ENCODE data around the gene CPEB1. TPM values are rescaled to one million over a fixed set of nuclear protein-coding genes. Genes with fewer than 3 reads are reported as not detected.

The CPEB1 gene
- total and polyA plus RNA-seq, 7 experiments from 2014 or later: 0.07 to 1.0 (median 0.35) TPM; not detected in 1

Other genes with a start within 250 kb of the CPEB1 start
- gene GOLGA6L9, start 217.5 kb downstream of the CPEB1 start, total RNA-seq: 1 to 10 TPM; 1.5 to 4.8 (median 2.7) TPM
- under 1 TPM; 0.34 to 0.93 TPM for gene GOLGA6L9, start 217.5 kb downstream of the CPEB1 start, polyA plus RNA-seq
- 1,000 to 10,000 TPM; 1,951 to 3,227 (median 2,164) TPM for gene RPS17, start 106.9 kb downstream of the CPEB1 start, total RNA-seq
- gene RPS17, start 106.9 kb downstream of the CPEB1 start, polyA plus RNA-seq: 1,000 to 10,000 TPM; 1,555 to 2,061 TPM
- gene AP3B2, start 62.5 kb upstream of the CPEB1 start, total RNA-seq: 1 to 10 TPM in 1 of 5 experiments, under 1 TPM in 3, not detected in 1; 0.56 to 1.2 (median 0.85) TPM
- gene AP3B2, start 62.5 kb upstream of the CPEB1 start, polyA plus RNA-seq: under 1 TPM; 0.35 to 0.70 TPM
- gene FSD2, start 158.7 kb upstream of the CPEB1 start, total RNA-seq: not detected
- gene FSD2, start 158.7 kb upstream of the CPEB1 start, polyA plus RNA-seq: not detected
- 10 to 100 TPM; 14.1 to 72.2 (median 37.1) TPM for gene WHAMM, start 162.3 kb upstream of the CPEB1 start, total RNA-seq
- 1 to 10 TPM; 3.5 to 4.5 TPM for gene WHAMM, start 162.3 kb upstream of the CPEB1 start, polyA plus RNA-seq